GM18870 (cell line): ENCODE data around the gene SERPINE1.
A peak's percentile ranks its signal among the peaks of the same experiment; 100 is the strongest.
"Not testable (repeated sequence)": the region's sequence is repeated elsewhere in the genome, so short reads cannot be mapped to it uniquely, and the experiment has no call there.

Source experiments
- ATAC-seq: cut with Tn5 transposase; IDR thresholded peaks from one replicate; pipeline ENCODE4 v1.9.1; 2021; ENCODE audit warnings: moderate library complexity; ENCODE audit not compliant: unreplicated experiment

The SERPINE1 gene

GRCh38 chr7:101126651-101127459 is at the start of gene SERPINE1:
SERPINE1 (plus strand) TSS chr7:101127104; CDS start chr7:101128394, 1,290 bp downstream.
- no peak for ATAC-seq

DNA sequence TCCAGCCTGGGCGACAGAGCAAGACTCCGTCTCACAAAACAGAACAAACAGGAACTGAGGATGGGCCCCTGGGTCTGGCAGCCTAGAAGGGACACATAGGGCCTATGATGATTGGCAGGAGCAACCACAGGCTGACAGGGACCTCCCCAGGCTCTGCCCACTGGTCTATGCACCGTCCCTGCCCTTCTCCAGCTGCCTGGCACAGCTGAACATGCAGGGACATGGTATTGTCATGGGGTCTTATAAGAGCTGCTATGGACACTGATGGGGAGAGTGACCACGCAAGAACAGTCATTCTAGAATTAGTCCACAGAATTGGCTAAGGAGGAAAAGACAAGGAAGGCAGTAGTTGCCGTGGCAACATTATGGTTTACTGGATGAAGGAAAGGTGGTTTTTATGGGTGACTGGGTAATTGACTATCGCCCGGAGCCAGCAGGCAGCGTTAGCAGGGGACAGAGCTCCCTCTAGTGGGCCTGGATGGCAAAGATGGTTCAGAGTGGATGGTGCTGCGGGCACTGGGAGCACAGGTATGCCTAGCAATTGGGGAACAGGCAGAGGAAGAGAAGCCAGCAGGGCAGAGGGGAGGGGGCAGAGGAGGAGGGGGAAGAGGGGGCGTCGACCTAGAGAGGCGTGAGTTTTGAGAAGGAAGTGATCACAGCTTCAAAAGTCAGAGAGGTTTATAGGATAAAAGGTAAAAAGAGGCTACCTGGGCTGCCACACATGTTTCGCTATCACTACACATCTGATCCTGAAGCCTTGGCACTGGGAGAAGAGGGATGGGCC is 49.4 kb upstream of the SERPINE1 start:
- peak; percentile 55 for ATAC-seq

DNA sequence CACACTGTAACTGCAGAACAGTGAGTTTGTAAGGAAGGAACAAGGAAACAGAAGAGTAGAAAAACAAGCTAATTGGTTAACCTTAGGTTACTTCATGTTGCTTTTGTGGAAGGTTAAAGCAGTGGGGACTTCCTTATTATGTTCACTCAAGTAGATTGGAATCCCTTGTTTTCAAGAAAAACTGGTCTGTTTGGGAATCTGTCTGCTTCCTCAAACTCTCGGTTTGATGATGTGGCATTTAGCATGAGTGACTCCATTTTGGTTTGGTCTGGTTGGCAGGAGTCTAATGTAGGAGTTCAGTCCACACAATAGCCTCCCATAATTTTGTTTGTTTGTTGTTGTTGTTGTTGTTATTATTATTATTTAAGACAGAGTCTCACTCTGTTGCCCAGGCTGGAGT is 45.5 kb upstream of the SERPINE1 start:
- ATAC-seq = no peak

DNA sequence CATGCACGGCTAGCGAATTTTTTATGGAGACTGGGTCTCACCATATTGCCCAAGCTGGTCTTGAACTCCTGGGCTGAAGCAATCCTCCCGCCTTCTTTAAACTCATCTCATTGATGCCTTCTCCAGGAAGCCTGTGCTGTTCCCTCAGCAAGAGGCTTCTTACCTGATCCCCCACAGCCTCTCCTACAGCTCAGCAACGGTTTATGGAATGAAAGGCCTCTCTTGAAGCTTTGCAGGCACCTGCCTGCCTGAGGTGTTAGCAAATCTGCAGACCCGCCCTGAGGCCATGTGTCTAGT is 42.1 kb upstream of the SERPINE1 start:
- no peak for ATAC-seq

- ATAC-seq = peak; percentile 77
These were observed 41.5 kb upstream of the SERPINE1 start, which contains the start of gene TRIM56 for GRCh38 chr7:101085162-101085964. TRIM56 (plus strand) TSS chr7:101085481; CDS start chr7:101087313, 1,832 bp downstream.

DNA sequence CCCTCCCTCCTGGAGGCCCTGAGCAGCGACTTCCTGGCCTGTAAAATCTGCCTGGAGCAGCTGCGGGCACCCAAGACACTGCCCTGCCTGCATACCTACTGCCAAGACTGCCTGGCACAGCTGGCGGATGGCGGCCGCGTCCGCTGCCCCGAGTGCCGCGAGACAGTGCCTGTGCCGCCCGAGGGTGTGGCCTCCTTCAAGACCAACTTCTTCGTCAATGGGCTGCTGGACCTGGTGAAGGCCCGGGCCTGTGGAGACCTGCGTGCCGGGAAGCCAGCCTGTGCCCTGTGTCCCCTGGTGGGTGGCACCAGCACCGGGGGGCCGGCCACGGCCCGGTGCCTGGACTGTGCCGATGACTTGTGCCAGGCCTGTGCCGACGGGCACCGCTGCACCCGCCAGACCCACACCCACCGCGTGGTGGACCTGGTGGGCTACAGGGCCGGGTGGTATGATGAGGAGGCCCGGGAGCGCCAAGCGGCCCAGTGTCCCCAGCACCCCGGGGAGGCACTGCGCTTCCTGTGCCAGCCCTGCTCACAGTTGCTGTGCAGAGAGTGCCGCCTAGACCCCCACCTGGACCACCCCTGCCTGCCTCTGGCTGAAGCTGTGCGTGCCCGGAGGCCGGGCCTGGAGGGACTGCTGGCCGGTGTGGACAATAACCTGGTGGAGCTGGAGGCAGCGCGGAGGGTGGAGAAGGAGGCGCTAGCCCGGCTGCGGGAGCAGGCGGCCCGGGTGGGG is 39.4 kb upstream of the SERPINE1 start:
- ATAC-seq = no peak

DNA sequence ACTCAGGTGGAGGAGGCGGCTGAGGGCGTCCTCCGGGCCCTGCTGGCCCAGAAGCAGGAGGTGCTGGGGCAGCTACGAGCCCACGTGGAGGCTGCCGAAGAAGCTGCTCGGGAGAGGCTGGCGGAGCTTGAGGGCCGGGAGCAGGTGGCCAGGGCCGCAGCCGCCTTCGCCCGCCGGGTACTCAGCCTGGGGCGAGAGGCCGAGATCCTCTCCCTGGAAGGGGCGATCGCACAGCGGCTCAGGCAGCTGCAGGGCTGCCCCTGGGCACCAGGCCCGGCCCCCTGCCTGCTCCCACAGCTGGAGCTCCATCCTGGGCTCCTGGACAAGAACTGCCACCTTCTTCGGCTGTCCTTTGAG is 38.9 kb upstream of the SERPINE1 start:
- ATAC-seq = no peak

- ATAC-seq = no peak
These were observed 37.9 kb upstream of the SERPINE1 start for GRCh38 chr7:101088858-101089529.

DNA sequence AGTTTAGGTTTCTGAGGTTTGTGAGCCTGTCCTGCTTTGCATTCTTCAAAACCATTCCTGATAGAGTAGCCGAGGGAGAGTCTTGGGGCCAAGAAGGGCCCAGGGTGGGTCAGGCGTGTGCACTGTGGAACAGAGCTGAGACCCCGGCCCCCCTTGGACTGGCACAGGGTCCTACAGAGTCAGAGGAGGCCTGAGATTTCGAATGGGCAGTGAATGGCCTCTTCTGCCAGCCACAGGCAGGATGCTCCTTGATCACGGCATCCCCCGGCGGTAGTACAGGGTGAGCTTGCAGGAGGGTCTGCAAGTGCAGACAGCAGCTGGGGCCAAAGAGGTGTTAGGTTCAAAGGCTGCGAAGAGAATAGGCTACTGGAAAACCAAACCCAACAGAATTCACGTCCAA is 37.0 kb upstream of the SERPINE1 start:
- no peak for ATAC-seq

- not testable (repeated sequence) for ATAC-seq
These were observed 34.5 kb upstream of the SERPINE1 start for GRCh38 chr7:101092266-101092905.

DNA sequence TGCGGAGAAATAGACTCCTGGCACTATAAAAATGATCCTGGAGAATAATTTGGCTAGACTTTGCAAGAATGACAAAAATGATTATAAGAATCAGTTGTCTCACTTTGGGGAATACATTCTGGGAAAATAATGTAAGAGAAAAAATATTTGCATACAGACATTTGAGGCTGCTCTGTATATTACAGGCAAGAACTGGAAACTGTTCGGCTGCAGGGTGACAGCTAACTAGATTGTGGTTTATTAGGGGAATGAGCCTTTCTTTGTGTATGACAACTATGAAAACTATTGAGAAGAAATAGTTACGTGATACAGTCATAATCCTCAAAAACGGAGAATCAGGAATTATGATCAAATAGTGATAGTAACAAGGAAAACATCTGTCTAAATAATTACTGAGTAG is 33.0 kb upstream of the SERPINE1 start:
- no peak for ATAC-seq

DNA sequence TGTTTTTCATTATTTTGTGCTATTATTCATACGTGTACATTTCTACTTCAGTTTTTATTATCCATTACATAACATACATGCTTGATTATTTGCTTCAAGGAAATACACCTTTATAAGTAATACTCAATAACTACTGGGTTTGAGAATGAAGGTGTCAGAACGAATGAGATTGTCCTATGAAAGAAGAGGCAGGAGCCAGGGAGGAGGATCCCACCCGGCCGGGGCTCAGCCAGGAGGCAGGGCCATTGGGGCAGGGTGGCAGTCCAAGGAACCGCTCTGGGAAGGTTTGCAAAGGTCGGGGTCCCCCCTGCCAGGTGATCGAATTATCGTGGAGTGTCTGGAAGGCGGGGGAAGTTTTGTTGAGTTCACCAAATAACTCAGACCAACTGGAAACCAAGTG is 32.5 kb upstream of the SERPINE1 start:
- ATAC-seq = no peak

DNA sequence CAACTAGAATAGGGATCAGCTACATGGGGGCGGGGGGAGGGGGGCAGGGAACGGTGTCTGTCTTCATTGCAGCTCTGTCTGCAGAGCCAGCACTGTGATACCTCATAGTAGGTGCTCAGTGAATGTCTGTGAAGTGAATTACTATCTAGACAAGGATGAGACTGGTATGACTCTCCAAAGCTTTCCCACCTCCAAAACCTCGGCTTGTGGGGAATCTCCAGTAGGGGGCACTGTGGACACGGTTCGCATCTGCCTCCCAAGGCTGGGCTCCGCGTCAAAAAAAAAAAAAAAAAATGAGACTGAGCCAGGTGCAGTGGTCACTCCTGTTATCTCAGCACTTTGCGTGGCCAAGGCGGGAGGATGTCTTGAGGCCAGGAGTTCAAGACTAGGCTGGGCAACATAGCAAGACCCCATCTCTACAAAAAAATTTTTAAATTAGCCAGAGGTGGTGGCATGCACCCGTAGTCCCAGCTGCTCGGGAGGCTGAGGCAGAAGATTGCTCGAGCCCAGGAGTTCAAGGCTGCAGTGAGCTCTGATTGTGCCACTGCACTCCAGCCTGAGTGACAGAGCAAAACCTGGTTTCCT is 32.0 kb upstream of the SERPINE1 start:
- ATAC-seq = no peak

DNA sequence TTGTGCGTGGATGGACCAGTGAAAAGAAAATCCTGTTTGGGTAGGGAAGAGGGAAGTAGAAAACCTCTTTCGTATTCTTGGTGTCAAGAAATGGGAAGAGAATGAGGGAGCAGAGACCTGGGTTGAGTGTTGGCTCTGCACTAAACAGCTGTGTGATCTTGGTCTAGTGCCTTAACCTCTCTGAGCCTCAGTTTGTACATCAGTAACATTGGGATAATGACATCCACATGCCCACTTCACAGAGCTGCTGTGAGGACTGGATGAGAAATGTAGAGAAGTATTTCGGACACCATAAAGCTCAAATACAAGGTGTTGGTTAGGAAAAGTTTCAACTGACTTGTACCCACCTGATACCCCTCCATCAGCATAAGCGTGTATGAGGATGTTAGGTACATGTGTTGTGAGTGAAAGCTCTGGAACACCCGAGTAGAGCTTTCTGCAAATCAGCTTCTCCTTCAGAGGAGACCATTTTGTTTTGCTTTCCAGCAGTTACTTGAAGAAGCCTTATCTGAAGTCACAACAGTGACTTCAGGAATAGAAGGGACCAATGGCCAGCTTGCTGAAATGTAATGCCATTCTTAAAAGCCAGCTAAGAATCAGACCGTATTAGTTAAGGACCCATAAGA is 30.5 kb upstream of the SERPINE1 start:
- ATAC-seq = no peak

DNA sequence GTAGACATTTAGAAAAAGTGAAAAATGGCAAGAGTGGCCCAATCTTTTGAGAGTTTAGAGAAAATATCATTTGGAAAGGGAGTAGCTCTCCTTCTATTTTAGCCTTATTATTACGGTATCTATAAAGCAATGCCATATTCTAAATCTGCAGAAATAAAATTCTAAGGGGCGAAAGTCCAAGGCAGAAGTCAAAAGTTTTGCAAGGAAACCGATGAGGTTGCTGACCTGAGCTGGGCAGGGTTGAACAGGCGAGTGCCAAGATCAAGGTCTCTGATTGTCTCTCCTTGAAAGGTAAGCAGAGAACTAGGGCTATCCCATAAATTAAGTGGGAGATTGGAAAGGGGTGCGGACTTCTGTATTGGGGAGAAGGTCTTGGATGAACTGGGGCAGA is 30.0 kb upstream of the SERPINE1 start:
- ATAC-seq = no peak

- no peak for ATAC-seq
These were observed 29.3 kb upstream of the SERPINE1 start for GRCh38 chr7:101097561-101097960.

DNA sequence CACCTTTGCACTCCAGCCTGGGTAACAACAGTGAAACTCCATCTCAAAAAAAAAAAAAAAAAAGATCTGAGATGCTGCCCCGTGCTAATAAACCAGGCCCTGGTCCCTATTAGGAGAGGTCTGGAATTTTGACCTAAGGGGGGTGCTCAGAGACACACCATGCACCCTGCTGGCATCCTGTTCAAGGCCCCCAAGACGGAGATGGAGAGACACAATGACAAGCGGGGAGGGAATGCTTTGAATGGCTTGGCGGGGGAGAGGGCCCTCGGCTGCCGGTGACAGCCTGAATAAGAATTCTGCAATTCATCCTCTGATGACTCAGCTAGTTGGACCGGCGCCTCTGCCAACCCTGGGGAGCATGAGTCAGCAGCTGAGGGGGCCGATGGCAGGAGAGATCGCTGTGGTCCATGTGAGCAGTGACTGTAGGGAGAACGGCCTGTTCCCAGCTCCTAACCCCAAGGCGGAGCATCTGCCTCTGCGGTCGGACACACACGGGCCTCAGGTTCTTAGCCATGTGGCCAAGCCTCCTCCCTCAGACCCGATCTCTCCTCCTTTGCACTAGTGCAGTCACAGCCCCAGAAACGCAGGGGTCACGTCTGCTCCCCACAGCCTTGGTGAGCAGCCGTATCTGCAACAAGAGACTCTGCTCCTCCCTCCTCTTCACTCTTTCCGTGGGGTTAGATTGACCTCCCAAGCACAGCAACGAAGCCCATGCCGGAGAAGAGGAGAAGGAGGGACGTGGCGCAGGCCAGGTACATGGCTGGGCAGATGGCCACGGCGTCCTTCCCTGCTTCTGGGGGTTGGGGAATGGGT is 26.7 kb upstream of the SERPINE1 start:
- no peak for ATAC-seq
